Measurements from ENCODE around the gene RFX3.

RFX3 gene

GRCh38 chr9:3567988-3568387 lies 42.2 kb upstream of the RFX3 start:
- H3K27ac ChIP-seq (ENCODE audit: low read length) = no peak overlapping the region
- no peaks in the 10 kb centered on the region for H3K36me3 ChIP-seq (replicated peaks; ENCODE audit: insufficient read depth, low read length)
- no peak for DNase-seq
- no peaks in the 10 kb centered on the region for H3K79me2 ChIP-seq (ENCODE audit: low read length)
- no peaks in the 10 kb centered on the region for H3F3A ChIP-seq (ENCODE audit: insufficient read depth, low read length)
- H2AFZ ChIP-seq (ENCODE audit: low read length) = no peak overlapping the region
- H3K9me2 ChIP-seq (replicated peaks; ENCODE audit: insufficient read depth, low read length) = no peaks in the 10 kb centered on the region
- no peak for TF ChIP-seq CTCF (IDR thresholded peaks at IDR 0.05; ENCODE audit: low read length)
- no peak for TF ChIP-seq EZH2 (optimal IDR thresholded peaks at IDR 0.05; ENCODE audit: low read depth, low read length)
- TF ChIP-seq EZH2phosphoT487 (IDR thresholded peaks at IDR 0.05; ENCODE audit: low read length) = no peak
- H3K4me3 ChIP-seq (ENCODE audit: low read length) = no peak overlapping the region
- no peak overlapping the region for H3K9ac ChIP-seq (ENCODE audit: low read length)
- no peaks in the 10 kb centered on the region for H4K20me1 ChIP-seq (ENCODE audit: insufficient read depth, low read length)
- no peaks in the 10 kb centered on the region for H3K9me3 ChIP-seq (replicated peaks; ENCODE audit: insufficient read depth, low read length)
- H3K4me1 ChIP-seq (ENCODE audit: low read length) = 0 out of 2 replicates have a peak, but pooled peaks cover 3% of the 10 kb centered on the region
- no peak overlapping the region for H3K4me2 ChIP-seq (ENCODE audit: low read depth, low read length)
- no peaks in the 10 kb centered on the region for H3K27me3 ChIP-seq (replicated peaks; ENCODE audit: insufficient read depth, low read length)

GRCh38 chr9:3553076-3553765 lies 27.4 kb upstream of the RFX3 start:
- TF ChIP-seq EZH2phosphoT487 (IDR thresholded peaks at IDR 0.05; ENCODE audit: low read length) = no peak
- no peak for TF ChIP-seq CTCF (IDR thresholded peaks at IDR 0.05; ENCODE audit: low read length)
- no peak for TF ChIP-seq EZH2 (optimal IDR thresholded peaks at IDR 0.05; ENCODE audit: low read depth, low read length)
- no peak for DNase-seq
- Histone ChIP-seq H4K20me1 (ENCODE audit: insufficient read depth, low read length) (no peaks in the 10 kb centered on the region), H3K4me3 (ENCODE audit: low read length) (no peak overlapping the region), H3K9me3 (replicated peaks; ENCODE audit: insufficient read depth, low read length) (no peaks in the 10 kb centered on the region), H3K9me2 (replicated peaks; ENCODE audit: insufficient read depth, low read length) (no peaks in the 10 kb centered on the region), H3K4me2 (ENCODE audit: low read depth, low read length) (no peak overlapping the region), H3K79me2 (ENCODE audit: low read length) (no peaks in the 10 kb centered on the region), H3K4me1 (ENCODE audit: low read length) (no peaks in the 10 kb centered on the region), H3F3A (ENCODE audit: insufficient read depth, low read length) (no peaks in the 10 kb centered on the region), H2AFZ (ENCODE audit: low read length) (no peak overlapping the region), H3K27me3 (replicated peaks; ENCODE audit: insufficient read depth, low read length) (no peaks in the 10 kb centered on the region), H3K27ac (ENCODE audit: low read length) (no peak overlapping the region), H3K9ac (ENCODE audit: low read length) (no peak overlapping the region), H3K36me3 (replicated peaks; ENCODE audit: insufficient read depth, low read length) (no peaks in the 10 kb centered on the region)

GRCh38 chr9:3549225-3549624 lies 23.4 kb upstream of the RFX3 start:
- DNase-seq = no peak
- no peaks in the 10 kb centered on the region for H4K20me1 ChIP-seq (ENCODE audit: insufficient read depth, low read length)
- H3F3A ChIP-seq (ENCODE audit: insufficient read depth, low read length) = no peaks in the 10 kb centered on the region

More at GRCh38 chr9:3549225-3549624, 23.4 kb upstream of the RFX3 start:
- H3K4me3 ChIP-seq (ENCODE audit: low read length) = no peak overlapping the region
- H3K4me2 ChIP-seq (ENCODE audit: low read depth, low read length) = no peak overlapping the region
- no peaks in the 10 kb centered on the region for H3K27me3 ChIP-seq (replicated peaks; ENCODE audit: insufficient read depth, low read length)
- H3K9me3 ChIP-seq (replicated peaks; ENCODE audit: insufficient read depth, low read length) = no peaks in the 10 kb centered on the region
- no peak overlapping the region for H2AFZ ChIP-seq (ENCODE audit: low read length)
- H3K79me2 ChIP-seq (ENCODE audit: low read length) = no peaks in the 10 kb centered on the region
- no peaks in the 10 kb centered on the region for H3K4me1 ChIP-seq (ENCODE audit: low read length)
- no peak overlapping the region for H3K27ac ChIP-seq (ENCODE audit: low read length)
- no peak overlapping the region for H3K9ac ChIP-seq (ENCODE audit: low read length)
- no peaks in the 10 kb centered on the region for H3K9me2 ChIP-seq (replicated peaks; ENCODE audit: insufficient read depth, low read length)
- TF ChIP-seq CTCF (IDR thresholded peaks at IDR 0.05; ENCODE audit: low read length) (no peak), EZH2phosphoT487 (IDR thresholded peaks at IDR 0.05; ENCODE audit: low read length) (no peak), EZH2 (optimal IDR thresholded peaks at IDR 0.05; ENCODE audit: low read depth, low read length) (no peak)
- H3K36me3 ChIP-seq (replicated peaks; ENCODE audit: insufficient read depth, low read length) = no peaks in the 10 kb centered on the region

Measured in MM.1S (cell line).